ENCODE measurements around the gene NAA10. TPM values are rescaled to one million over a fixed set of nuclear protein-coding genes. Genes with fewer than 3 reads are reported as not detected.

Gene NAA10
- total and polyA plus RNA-seq, 2 experiments from 2014 or later: 83.5 to 118 TPM

- Histone ChIP-seq H3K9me3 (ENCODE audit: low read depth) (no peaks in the 10 kb centered on the region), H4K20me1 (ENCODE audit: insufficient read depth, poor library complexity, severe bottlenecking) (peaks cover 53% of the 10 kb centered on the region), H3K36me3 (replicated peaks; ENCODE audit: insufficient read depth, low read depth) (no peaks in the 10 kb centered on the region), H3K9me2 (replicated peaks; ENCODE audit: insufficient read depth) (no peaks in the 10 kb centered on the region), H2AFZ (no peak overlapping the region), H3K79me2 (peaks cover 59% of the 10 kb centered on the region), H3K27me3 (no peaks in the 10 kb centered on the region), H3K4me2 (no peak overlapping the region), H3K4me1 (ENCODE audit: insufficient read depth) (peaks cover 15% of the 10 kb centered on the region), H3K4me3 (no peak overlapping the region), H3K27ac (no peak overlapping the region)
- WGBS (ENCODE audit: low lambda C conversion rate, missing lambda C conversion rate): 80% methylated on average over 5 of the region's 5 CpGs
- TF ChIP-seq EZH2 (IDR thresholded peaks at IDR 0.05; ENCODE audit: borderline replicate concordance) (no peak), EZH2phosphoT487 (IDR thresholded peaks at IDR 0.05; ENCODE audit: low read depth, severe bottlenecking, unreplicated experiment) (no peak), CTCF (IDR thresholded peaks at IDR 0.05; ENCODE audit: poor library complexity) (no peak)
- DNase-seq (ENCODE audit: low spot score): no peak
Observed at GRCh38 chrX:153965406-153965805, 30.6 kb upstream of the NAA10 start.

DNA sequence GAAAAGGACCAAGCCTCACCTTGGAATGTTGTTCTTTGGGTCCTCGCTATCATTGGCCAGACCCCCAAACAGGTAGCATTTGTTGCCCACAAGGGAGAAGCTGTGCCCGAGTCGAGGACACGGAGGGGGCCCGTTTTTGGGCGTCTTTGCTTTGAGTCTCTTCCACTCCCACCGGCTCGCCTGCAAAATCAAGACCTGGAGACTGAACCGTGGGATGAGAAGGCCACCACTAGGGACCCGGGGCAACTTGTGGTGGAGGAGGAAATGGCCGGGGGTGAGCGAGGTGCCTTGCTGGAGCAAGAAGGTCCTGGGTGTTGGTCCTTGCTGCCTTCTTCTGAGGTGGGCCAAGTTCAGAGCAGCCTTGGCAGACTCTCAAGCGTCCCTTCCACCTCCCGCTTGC, 29.3 kb upstream of the NAA10 start:
- Histone ChIP-seq H3K4me1 (ENCODE audit: insufficient read depth) (peaks cover 14% of the 10 kb centered on the region), H3K27me3 (no peaks in the 10 kb centered on the region), H3K4me3 (no peak overlapping the region), H3K9me3 (ENCODE audit: low read depth) (no peaks in the 10 kb centered on the region), H3K36me3 (replicated peaks; ENCODE audit: insufficient read depth, low read depth) (no peaks in the 10 kb centered on the region), H3K9me2 (replicated peaks; ENCODE audit: insufficient read depth) (no peaks in the 10 kb centered on the region), H3K27ac (no peak overlapping the region), H3K4me2 (no peak overlapping the region), H4K20me1 (ENCODE audit: insufficient read depth, poor library complexity, severe bottlenecking) (peaks cover 43% of the 10 kb centered on the region), H3K79me2 (peaks cover 49% of the 10 kb centered on the region), H2AFZ (no peak overlapping the region)
- no peak for DNase-seq (ENCODE audit: low spot score)
- WGBS (ENCODE audit: low lambda C conversion rate, missing lambda C conversion rate): 90% methylated on average over 14 of the region's 14 CpGs
- TF ChIP-seq EZH2phosphoT487 (IDR thresholded peaks at IDR 0.05; ENCODE audit: low read depth, severe bottlenecking, unreplicated experiment): no peak
- TF ChIP-seq CTCF (IDR thresholded peaks at IDR 0.05; ENCODE audit: poor library complexity): no peak
- no peak for TF ChIP-seq EZH2 (IDR thresholded peaks at IDR 0.05; ENCODE audit: borderline replicate concordance)

DNA sequence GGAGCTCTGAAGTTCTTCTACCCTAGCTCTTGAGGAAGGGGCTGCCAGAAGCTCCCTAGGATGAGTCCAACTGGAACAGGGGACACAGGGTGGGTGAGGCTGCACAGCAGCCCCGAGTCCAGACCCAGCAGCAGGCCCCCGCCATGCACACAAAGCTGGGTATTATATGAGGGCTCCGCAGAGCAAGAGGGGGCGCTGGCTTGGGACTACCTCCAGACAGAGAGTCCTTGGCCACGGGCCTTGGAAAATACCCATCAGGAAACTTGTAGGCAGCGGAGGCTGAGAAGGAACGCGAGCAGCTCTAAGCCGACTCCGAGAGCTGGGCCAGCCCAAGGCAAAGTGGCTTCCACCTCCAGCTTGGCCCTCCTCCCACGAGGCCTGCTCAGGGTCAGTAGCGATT, 28.7 kb upstream of the NAA10 start:
- no peak for DNase-seq (ENCODE audit: low spot score)
- peaks cover 37% of the 10 kb centered on the region for H4K20me1 ChIP-seq (ENCODE audit: insufficient read depth, poor library complexity, severe bottlenecking)
- no peak overlapping the region for H2AFZ ChIP-seq
- H3K4me2 ChIP-seq: no peak overlapping the region
- no peak overlapping the region for H3K4me3 ChIP-seq
- H3K9me3 ChIP-seq (ENCODE audit: low read depth): no peaks in the 10 kb centered on the region
- TF ChIP-seq EZH2phosphoT487 (IDR thresholded peaks at IDR 0.05; ENCODE audit: low read depth, severe bottlenecking, unreplicated experiment) (no peak), CTCF (IDR thresholded peaks at IDR 0.05; ENCODE audit: poor library complexity) (no peak), EZH2 (IDR thresholded peaks at IDR 0.05; ENCODE audit: borderline replicate concordance) (no peak)
- WGBS (ENCODE audit: low lambda C conversion rate, missing lambda C conversion rate): 85% methylated on average over 12 of the region's 12 CpGs
- H3K27me3 ChIP-seq: no peaks in the 10 kb centered on the region
- H3K4me1 ChIP-seq (ENCODE audit: insufficient read depth): peaks cover 8% of the 10 kb centered on the region
- H3K79me2 ChIP-seq: peaks cover 44% of the 10 kb centered on the region
- no peaks in the 10 kb centered on the region for H3K36me3 ChIP-seq (replicated peaks; ENCODE audit: insufficient read depth, low read depth)
- no peak overlapping the region for H3K27ac ChIP-seq
- H3K9me2 ChIP-seq (replicated peaks; ENCODE audit: insufficient read depth): no peaks in the 10 kb centered on the region

- H2AFZ ChIP-seq: no peak overlapping the region
- H3K4me2 ChIP-seq: no peak overlapping the region
- H3K27ac ChIP-seq: no peak overlapping the region
- H3K9me2 ChIP-seq (replicated peaks; ENCODE audit: insufficient read depth): no peaks in the 10 kb centered on the region
- DNase-seq (ENCODE audit: low spot score): no peak
- TF ChIP-seq CTCF (IDR thresholded peaks at IDR 0.05; ENCODE audit: poor library complexity): no peak
- no peak for TF ChIP-seq EZH2 (IDR thresholded peaks at IDR 0.05; ENCODE audit: borderline replicate concordance)
- TF ChIP-seq EZH2phosphoT487 (IDR thresholded peaks at IDR 0.05; ENCODE audit: low read depth, severe bottlenecking, unreplicated experiment): no peak
- H3K36me3 ChIP-seq (replicated peaks; ENCODE audit: insufficient read depth, low read depth): no peaks in the 10 kb centered on the region
- WGBS (ENCODE audit: low lambda C conversion rate, missing lambda C conversion rate): 92% methylated on average over 11 of the region's 11 CpGs
- H3K4me3 ChIP-seq: no peak overlapping the region
- peaks cover 19% of the 10 kb centered on the region for H4K20me1 ChIP-seq (ENCODE audit: insufficient read depth, poor library complexity, severe bottlenecking)
- H3K27me3 ChIP-seq: no peaks in the 10 kb centered on the region
- H3K4me1 ChIP-seq (ENCODE audit: insufficient read depth): no peaks in the 10 kb centered on the region
- H3K79me2 ChIP-seq: peaks cover 21% of the 10 kb centered on the region
- no peaks in the 10 kb centered on the region for H3K9me3 ChIP-seq (ENCODE audit: low read depth)
Observed at GRCh38 chrX:153961292-153961691, 26.5 kb upstream of the NAA10 start.

All from hepatocyte (in vitro differentiated cells).